Hair follicle dermal papilla cell (primary cell): ENCODE measurements around the gene RASGRF2. TPM values are rescaled to one million over a fixed set of nuclear protein-coding genes. Genes with fewer than 3 reads are reported as not detected.

Source experiments
- small RNA-seq: library from RNA; depleted of rRNA; stranded (forward); fragments of <200 nt; gene quantifications from one replicate; pipeline ENCODE3, GENCODE V24; 2012
- total RNA-seq: library from RNA; depleted of rRNA; stranded (reverse); fragments of >200 nt; gene quantifications from 2 replicates; pipeline ENCODE4 v1.2.3, GENCODE V29; 2012

The RASGRF2 gene
- total RNA-seq = 1.6 and 2.6 TPM in 2 replicates

GRCh38 chr5:80959768-80960442, at the start of gene RASGRF2:
Gene RASGRF2 (plus strand): TSS chr5:80960363. CDS start chr5:80960739, 376 bp downstream.

GRCh38 chr5:81233080-81233634, 273.0 kb downstream of the RASGRF2 start, which contains the start of gene CKMT2:
Gene CKMT2 (plus strand): TSS chr5:81233322. CDS start chr5:81251133, 17,811 bp downstream.

Small RNA genes lying within 50 kb of the gene (small RNA-seq; reads per million reads assigned to genes)
- not detected for gene AC026436.1
